IMR-90 (cell line): ENCODE measurements around the gene NDUFAF7. TPM values are rescaled to one million over a fixed set of nuclear protein-coding genes. Genes with fewer than 3 reads are reported as not detected.

Source experiments
- ATAC-seq: fragments of 200-7000 bp; cut with Tn5 transposase; 2 replicates; pipeline ENCODE4 v1.9.1; 2020; ENCODE audit warnings: low read depth, mild to moderate bottlenecking, moderate library complexity
- BruUV-seq: library from RNA; stranded (reverse); fragments of 400-500 nt; replicated peaks from 2 replicates; lab custom pipeline; 2021; lab: Mats Ljungman, UMichigan
- CTCF ChIA-PET: fragments of 300-600 bp; formaldehyde crosslinking; extraction: SDS; loops from one replicate; lab custom pipeline; 2021; ENCODE audit warnings: antibody characterized with exemption; lab: Yijun Ruan, JAX
- POLR2A ChIA-PET: fragments of 300-600 bp; sonication (Branson Sonifier 250); formaldehyde crosslinking; loops from one replicate; lab custom pipeline; 2022; ENCODE audit warnings: antibody characterized with exemption; ENCODE audit not compliant: unreplicated experiment; lab: Charles Lee
- DNase-seq: peaks from one replicate; pipeline ENCODE4 v3.0.0; 2013
- H2AFZ ChIP-seq: replicated peaks from 2 replicates; pipeline ENCODE3; 2013; ENCODE audit warnings: low read length, mild to moderate bottlenecking; ENCODE audit not compliant: poor library complexity
- H2AK5ac ChIP-seq: 2 replicates; pipeline ENCODE4 v1.6.1; 2013; ENCODE audit warnings: low read depth, low read length, inconsistent platforms
- H2AK9ac ChIP-seq: replicated peaks from 2 replicates; pipeline ENCODE3; 2013; ENCODE audit warnings: mild to moderate bottlenecking, low read depth, low read length, moderate library complexity; ENCODE audit not compliant: poor library complexity
- H2BK120ac ChIP-seq: 2 replicates; pipeline ENCODE4 v1.6.1; 2013; ENCODE audit warnings: low read depth, low read length, inconsistent platforms
- H2BK15ac ChIP-seq: 3 replicates; pipeline ENCODE4 v1.6.1; 2013; ENCODE audit warnings: low read depth, low read length, inconsistent platforms
- H2BK20ac ChIP-seq: 2 replicates; pipeline ENCODE4 v1.6.1; 2013; ENCODE audit warnings: low read depth, mild to moderate bottlenecking, inconsistent platforms, low read length, moderate library complexity
- H2BK5ac ChIP-seq: 2 replicates; pipeline ENCODE4 v1.6.1; 2013; ENCODE audit warnings: mild to moderate bottlenecking, low read depth, low read length, inconsistent platforms; ENCODE audit not compliant: poor library complexity, severe bottlenecking
- H3K14ac ChIP-seq: replicated peaks from 2 replicates; pipeline ENCODE4 v1.6.1; 2013; ENCODE audit warnings: low read depth, low read length, inconsistent platforms
- H3K18ac ChIP-seq: 2 replicates; pipeline ENCODE4 v1.6.1; 2013; ENCODE audit warnings: low read depth, low read length, control low read depth
- H3K23ac ChIP-seq: 2 replicates; pipeline ENCODE4 v1.6.1; 2013; ENCODE audit warnings: low read depth, low read length, inconsistent platforms
- H3K27ac ChIP-seq: 2 replicates; pipeline ENCODE4 v1.5.1; 2013; ENCODE audit warnings: mild to moderate bottlenecking, control low read depth, low read length; ENCODE audit not compliant: insufficient read depth
- H3K27me3 ChIP-seq: 2 replicates; pipeline ENCODE4 v1.6.1; 2013; ENCODE audit warnings: low read length; ENCODE audit not compliant: control insufficient read depth, insufficient read depth
- H3K36me3 ChIP-seq: 2 replicates; pipeline ENCODE4 v1.6.1; 2013; ENCODE audit warnings: low read length, mixed read lengths; ENCODE audit not compliant: control insufficient read depth, insufficient read depth
- H3K4ac ChIP-seq: 2 replicates; pipeline ENCODE4 v1.6.1; 2013; ENCODE audit warnings: low read depth, low read length, inconsistent platforms
- H3K4me1 ChIP-seq: 2 replicates; pipeline ENCODE4 v1.6.1; 2013; ENCODE audit warnings: low read length, mixed read lengths; ENCODE audit not compliant: control insufficient read depth, insufficient read depth
- H3K4me2 ChIP-seq: 2 replicates; pipeline ENCODE4 v1.6.1; 2013; ENCODE audit warnings: low read depth, mild to moderate bottlenecking, control low read depth, low read length, moderate library complexity
- H3K4me3 ChIP-seq: 2 replicates; pipeline ENCODE4 v1.5.1; 2013; ENCODE audit warnings: low read depth, mild to moderate bottlenecking, control low read depth, low read length, moderate library complexity; ENCODE audit not compliant: insufficient read depth
- H3K56ac ChIP-seq: 2 replicates; pipeline ENCODE4 v1.6.1; 2013; ENCODE audit warnings: low read length, inconsistent platforms; ENCODE audit not compliant: insufficient read depth; ENCODE audit errors: extremely low read depth
- H3K79me1 ChIP-seq, 2 experiments: 2 replicates each; pipeline ENCODE4 v1.6.1; 2013; ENCODE audit warnings: low read length in 2 of 2, inconsistent platforms in 1 of 2, low read depth in 1 of 2
- H3K9ac ChIP-seq: 2 replicates; pipeline ENCODE4 v1.6.1; 2013; ENCODE audit warnings: low read depth, low read length, control low read depth
- H3K9me1 ChIP-seq: 2 replicates; pipeline ENCODE4 v1.6.1; 2013; ENCODE audit warnings: low read length, inconsistent platforms; ENCODE audit not compliant: insufficient read depth
- H3K9me3 ChIP-seq: 2 replicates; pipeline ENCODE4 v1.6.1; 2013; ENCODE audit warnings: low read length; ENCODE audit not compliant: control insufficient read depth, insufficient read depth
- H4K20me1 ChIP-seq: 2 replicates; pipeline ENCODE4 v1.6.1; 2013; ENCODE audit warnings: low read length, inconsistent platforms; ENCODE audit not compliant: insufficient read depth
- H4K5ac ChIP-seq: 2 replicates; pipeline ENCODE4 v1.6.1; 2013; ENCODE audit warnings: mild to moderate bottlenecking, low read depth, low read length, control low read depth
- H4K8ac ChIP-seq, 2 experiments: 2 replicates each; pipeline ENCODE4 v1.6.1; 2013; ENCODE audit warnings: low read depth in 2 of 2, low read length in 2 of 2, control low read depth in 1 of 2, inconsistent platforms in 1 of 2
- H4K91ac ChIP-seq: 2 replicates; pipeline ENCODE4 v1.6.1; 2013; ENCODE audit warnings: low read depth, low read length, inconsistent platforms; ENCODE audit not compliant: insufficient read depth
- MAZ ChIP-seq: IDR thresholded peaks from 2 replicates; pipeline ENCODE4 v1.6.1; 2012; ENCODE audit warnings: low read depth, mild to moderate bottlenecking, low read length, improper control_type of control experiment, moderate library complexity, borderline replicate concordance
- WGBS, 2 experiments: methylation state at CpG; one replicate each; pipeline versions ENCODE4 v1.1.5 to v1.1.7; 2013; ENCODE audit warnings: missing lambda C conversion rate in 2 of 2; ENCODE audit not compliant: insufficient read length in 1 of 2; ENCODE audit errors: extremely low coverage in 2 of 2; 5-methylcytosine and 5-hydroxymethylcytosine counted together
- dilution Hi-C: fragments of 300-500 bp; cut with HindIII; formaldehyde crosslinking; loops from one replicate; pipeline ENCODE4 v1.14.3; 2018; ENCODE audit warnings: low sequenced_read_pairs; ENCODE audit not compliant: unreplicated experiment
- in situ Hi-C: fragments of 300-500 bp; cut with MboI; formaldehyde crosslinking; loops from 3 replicates; pipeline ENCODE4 v1.14.3; 2019; ENCODE audit warnings: low sequenced_read_pairs, inconsistent platforms, mixed read lengths
- intact Hi-C: fragments of 100-400 bp; cut with micrococcal nuclease; formaldehyde crosslinking; loops from 2 replicates; pipeline ENCODE4 v1.10.0; 2022
- polyA plus RNA-seq, 3 experiments: library from polyadenylated mRNA; depleted of rRNA; stranded (reverse); fragments of >200 nt; gene quantifications; 2 replicates each; pipeline ENCODE4 v1.2.3, GENCODE V29; 2012; ENCODE audit warnings: low replicate concordance in 1 of 3
- total RNA-seq: library from RNA; depleted of rRNA; stranded (reverse); fragments of >200 nt; gene quantifications from 2 replicates; pipeline ENCODE4 v1.2.3, GENCODE V29; 2012

Gene NDUFAF7
- total and polyA plus RNA-seq, 2 of the 4 experiments (the other 2 are of a cell fraction) = 9.9 to 17.4 TPM

GRCh38 chr2:37191253-37191652, 40.2 kb upstream of the NDUFAF7 start:
- Histone ChIP-seq H4K91ac (no peak overlapping the region), H3K4me3 (no peak overlapping the region), H3K27me3 (no peaks in the 10 kb centered on the region; the same call in none of the 2 replicates), H2BK15ac (no peak overlapping the region), H3K79me1 (peaks cover 0 to 5% of the 10 kb centered on the region in 2 experiments; a peak in 1 of 4 replicates), H4K5ac (no peak overlapping the region), H3K4ac (no peak overlapping the region), H3K23ac (no peak overlapping the region), H2BK120ac (no peak overlapping the region), H2AK9ac (no peak overlapping the region), H3K9me3 (no peaks in the 10 kb centered on the region), H3K4me2 (no peak overlapping the region), H3K4me1 (peaks cover 2% of the 10 kb centered on the region), H3K56ac (no peak overlapping the region), H3K9me1 (peaks cover 6% of the 10 kb centered on the region; the same call in 1 of the 2 replicates), H4K20me1 (no peaks in the 10 kb centered on the region), H2AK5ac (no peak overlapping the region), H4K8ac (no peak overlapping the region), H3K14ac (no peak overlapping the region), H3K36me3 (no peaks in the 10 kb centered on the region), H2BK5ac (no peak overlapping the region), H3K9ac (no peak overlapping the region), H3K18ac (no peak overlapping the region), H2AFZ (no peak overlapping the region), H3K27ac (no peak overlapping the region), H2BK20ac (no peak overlapping the region)
- DNase-seq (no peak), ATAC-seq (no peak)
- POLR2A ChIA-PET = no interaction called here
- dilution Hi-C loops = no loop called here
- CTCF ChIA-PET = no interaction called here
- in situ Hi-C loops = no loop called here
- intact Hi-C loops = no loop called here
- TF ChIP-seq MAZ = no peak
- WGBS, 2 experiments = 100% methylated on average over 2 of the region's 4 CpGs; no CpG with 5 or more reads in 1 of the 2 experiments
- no TSS peak for BruUV-seq
